ENCODE data around the gene CHST8.

DNA sequence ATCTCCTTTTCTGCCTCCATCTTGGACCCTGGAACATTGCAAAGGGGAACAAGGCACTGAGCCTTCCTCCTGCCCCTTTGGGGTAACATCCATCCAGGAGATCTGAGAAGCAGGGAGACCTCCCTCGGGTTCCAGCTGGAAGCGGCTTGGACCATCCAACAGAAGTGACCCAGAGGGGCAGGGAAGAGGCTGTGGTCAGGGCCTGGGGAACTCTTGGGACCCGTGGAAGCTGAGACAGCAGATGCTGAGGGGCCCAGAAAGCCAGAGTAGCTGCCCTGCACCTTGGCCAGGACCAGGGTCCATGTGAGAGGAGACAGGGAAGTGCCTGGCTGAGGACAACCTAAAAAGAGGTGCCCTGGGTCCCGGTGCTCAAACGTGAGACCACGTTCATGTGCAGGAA lies 153.0 kb downstream of the CHST8 start:
- no peak for TF ChIP-seq POLR2A (IDR thresholded peaks at IDR 0.05)
- TF ChIP-seq CTCF (IDR thresholded peaks at IDR 0.05): no peak
